Umbilical cord (tissue), 2 donors: ENCODE measurements around the gene NTNG2. TPM values are rescaled to one million over a fixed set of nuclear protein-coding genes. Genes with fewer than 3 reads are reported as not detected.

Experiments used
- DNase-seq: peaks from one replicate; pipeline ENCODE4 v3.0.0-alpha.2; 2015; ENCODE audit warnings: low spot score
- total RNA-seq: library from RNA; depleted of rRNA; stranded (reverse); fragments of >200 nt; gene quantifications from one replicate; pipeline ENCODE4 v1.2.3, GENCODE V29; 2014; ENCODE audit warnings: low replicate concordance; ENCODE audit not compliant: insufficient read depth

The NTNG2 gene
- total RNA-seq, 1 donor from 2014 or later: 3.9 TPM

DNA sequence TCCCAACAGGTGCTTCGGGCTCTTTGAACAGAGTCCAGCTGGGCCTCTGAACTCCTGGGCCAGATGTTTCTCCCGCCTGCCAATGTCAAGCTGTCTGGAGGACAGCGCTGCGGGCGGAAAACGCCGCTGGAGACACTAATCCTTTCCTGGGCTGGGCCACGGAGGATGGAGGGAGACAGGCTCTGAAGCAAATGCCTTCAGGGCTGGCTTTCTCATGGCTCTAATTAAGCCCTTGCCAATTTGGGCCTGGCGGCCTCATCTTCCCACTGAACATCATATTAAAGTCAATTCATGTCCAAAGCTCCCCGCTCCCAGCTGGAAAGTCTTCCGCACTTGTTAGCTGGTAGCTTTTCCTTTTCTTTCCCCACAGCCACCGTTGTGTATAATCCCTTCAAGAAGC, 72.7 kb downstream of the NTNG2 start:
- no peak for DNase-seq

GRCh38 chr9:132235125-132235524, 73.3 kb downstream of the NTNG2 start:
- no peak for DNase-seq

GRCh38 chr9:132235894-132236661, 74.2 kb downstream of the NTNG2 start:
- peak; percentile 68 for DNase-seq

- no peak for DNase-seq
These were observed 74.9 kb downstream of the NTNG2 start for GRCh38 chr9:132236662-132237311.

DNA sequence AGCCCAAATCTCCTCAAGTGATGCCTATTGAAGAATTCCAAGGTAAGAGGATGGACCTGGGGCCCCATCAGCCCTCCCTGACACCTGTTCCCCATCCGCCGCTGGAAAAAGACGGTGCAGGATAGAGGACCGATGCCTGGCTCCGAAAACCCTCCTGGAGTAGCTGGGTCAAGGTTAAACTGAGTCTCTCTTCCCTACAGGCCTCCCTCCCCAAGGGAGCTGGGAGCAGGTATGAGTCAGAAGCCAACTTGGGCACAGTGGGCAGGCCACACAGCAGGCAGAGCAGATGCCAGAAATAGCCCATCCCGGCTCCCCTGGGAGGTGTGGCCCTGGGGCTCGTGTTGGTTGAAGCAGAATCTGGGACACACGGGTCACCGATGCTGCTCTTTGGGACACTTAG, 75.6 kb downstream of the NTNG2 start:
- no peak for DNase-seq

DNA sequence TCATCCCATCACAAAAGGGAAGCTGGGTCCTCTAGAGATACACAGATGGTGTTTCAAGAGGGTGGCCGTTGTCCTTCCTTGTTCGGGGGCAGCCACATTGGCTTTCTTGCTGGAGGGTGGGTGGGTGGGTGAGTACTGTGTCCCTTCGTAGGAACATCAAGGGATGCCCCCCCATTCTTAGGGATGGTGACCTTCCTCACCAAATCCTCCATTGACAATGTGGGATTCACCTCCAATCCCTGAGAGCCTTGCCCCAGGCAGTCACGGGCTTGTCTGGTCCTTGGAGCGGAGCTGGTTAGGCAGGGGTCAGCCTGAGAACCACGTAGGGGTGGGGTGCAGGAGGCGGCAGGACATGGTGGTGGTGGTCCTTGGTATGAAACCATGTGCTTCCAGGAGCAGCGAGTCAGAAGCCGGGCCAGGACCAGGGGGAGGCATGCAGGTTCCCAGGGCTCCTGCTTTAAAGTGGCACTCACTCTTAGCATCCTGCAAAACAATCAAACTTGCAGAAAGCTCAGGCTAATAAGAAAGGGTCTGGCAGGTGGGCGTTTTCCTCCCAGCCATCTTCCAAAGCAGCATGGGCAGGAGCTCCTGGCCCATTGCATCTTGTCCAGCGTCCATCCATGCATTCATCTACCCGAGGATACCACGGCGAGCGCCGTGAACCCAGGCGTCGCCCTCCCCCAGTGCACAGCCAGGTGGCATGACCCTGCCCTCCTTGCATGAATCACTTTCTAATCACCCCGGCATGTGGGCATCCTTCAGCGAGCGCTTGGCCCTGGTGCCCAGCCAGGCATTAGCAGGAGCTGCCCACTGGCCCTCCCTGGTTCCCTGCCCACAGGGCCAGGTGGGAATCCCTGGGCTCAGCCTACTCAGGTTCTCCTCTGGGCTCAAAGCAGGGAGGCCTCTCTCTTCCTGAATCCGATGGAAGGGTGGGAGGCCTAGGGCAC, 76.4 kb downstream of the NTNG2 start:
- no peak for DNase-seq

GRCh38 chr9:132238992-132239391, 77.1 kb downstream of the NTNG2 start:
- no peak for DNase-seq

DNA sequence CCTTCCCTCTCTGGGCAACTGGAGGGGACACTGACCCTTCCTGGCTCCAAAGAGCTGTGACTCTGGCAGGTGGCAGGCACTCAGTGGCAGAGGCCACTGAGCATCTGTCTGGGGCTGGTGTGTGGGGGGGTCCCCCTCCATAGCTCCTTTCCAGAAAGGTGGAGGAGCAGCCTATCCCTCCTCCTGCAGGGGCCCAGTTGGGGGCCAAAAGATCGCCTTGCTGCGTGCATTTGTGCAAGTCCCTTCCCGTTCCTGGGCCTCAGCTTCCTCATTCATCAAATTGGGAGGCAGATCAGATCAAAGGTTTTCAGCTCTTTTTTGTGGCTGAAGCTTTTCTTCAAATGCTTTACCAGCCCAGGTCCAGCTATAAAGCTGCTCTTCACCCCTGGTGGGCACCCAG, 77.7 kb downstream of the NTNG2 start:
- no peak for DNase-seq

DNA sequence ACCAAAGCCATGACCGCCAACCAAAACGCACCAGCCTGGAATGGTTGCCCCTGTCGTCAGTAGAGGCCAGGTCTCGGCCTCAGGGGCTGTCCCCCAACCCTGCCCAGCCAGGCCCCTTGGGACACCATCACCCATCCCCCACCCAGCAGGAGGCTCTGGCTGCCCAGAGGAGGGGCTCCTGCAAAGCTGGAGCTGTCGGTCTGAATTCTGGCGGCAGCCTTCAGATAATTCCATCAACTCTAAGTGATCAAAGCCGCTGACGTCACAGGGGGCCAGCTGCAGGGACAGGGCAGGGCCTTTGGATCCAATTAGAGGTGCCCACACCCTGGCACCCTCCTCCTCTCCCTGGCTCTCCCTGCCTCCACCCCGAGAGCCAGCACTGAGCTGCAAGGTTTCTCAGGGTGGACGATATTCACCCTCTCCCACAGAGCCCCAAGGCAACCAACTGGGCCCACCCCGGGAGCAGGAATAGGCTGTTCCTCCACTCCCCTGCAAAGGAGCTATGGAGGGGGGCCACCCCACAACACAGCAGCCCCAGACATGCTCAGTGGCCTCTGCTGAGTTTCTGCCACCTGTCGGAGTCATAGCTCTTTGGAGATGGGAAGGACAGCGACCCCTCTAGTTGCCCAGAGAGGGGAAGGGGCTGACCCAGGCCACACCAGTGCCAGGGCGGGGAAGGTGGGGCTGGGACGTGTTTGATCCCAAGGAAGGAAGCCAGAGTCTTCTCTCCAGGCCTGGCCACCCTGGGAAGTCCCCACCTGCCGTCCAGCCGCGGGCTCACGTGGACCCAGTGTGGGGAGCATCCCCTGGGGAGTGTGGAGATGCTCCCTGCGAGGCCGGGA, 78.4 kb downstream of the NTNG2 start:
- no peak for DNase-seq

DNA sequence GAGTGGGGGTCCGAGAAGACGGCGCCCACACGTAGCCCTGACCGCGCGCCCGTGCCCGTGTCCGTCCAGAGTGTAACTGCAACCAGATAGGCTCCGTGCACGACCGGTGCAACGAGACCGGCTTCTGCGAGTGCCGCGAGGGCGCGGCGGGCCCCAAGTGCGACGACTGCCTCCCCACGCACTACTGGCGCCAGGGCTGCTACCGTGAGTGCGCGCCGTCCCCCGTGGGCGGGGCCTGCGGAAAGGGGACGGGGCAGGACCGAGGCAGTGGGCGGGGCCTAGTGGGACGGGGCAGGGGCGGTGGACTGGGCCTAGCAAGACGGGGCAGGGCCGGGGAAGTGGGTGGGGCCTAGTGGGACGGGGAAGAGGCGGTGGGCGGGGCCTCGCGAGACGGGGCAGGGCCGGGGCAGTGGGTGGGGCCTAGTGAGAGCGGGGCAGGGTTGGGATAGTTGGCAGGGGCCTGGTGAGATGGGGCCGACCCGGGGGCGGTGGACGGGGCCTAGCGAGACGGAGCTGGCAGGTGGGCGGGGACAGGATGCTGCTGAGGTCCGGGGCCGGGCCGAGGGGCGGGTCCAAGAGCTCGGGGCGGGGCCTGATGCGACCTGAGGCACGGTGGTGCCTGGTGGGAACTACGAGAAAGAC, 79.1 kb downstream of the NTNG2 start:
- peak; percentile 92 for DNase-seq

DNA sequence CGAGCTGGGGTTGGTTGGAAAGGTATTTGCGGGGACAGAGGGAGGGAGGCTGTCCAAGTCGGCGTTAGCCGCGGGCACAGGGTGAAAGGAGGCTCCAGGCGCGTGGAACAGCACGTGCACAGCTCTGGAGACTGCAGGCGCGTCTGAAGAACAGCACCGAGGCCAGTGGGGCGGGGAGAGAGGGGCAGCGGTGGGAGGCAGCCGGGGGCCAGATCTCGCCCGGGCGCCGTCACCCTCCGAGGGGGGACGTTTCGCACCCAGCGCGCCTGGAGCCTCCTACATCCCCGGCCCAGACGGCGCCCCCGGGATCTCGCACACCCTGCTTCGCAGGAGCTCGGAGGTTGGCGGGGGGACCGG, 79.6 kb downstream of the NTNG2 start:
- DNase-seq: no peak

GRCh38 chr9:132241840-132242620, 80.2 kb downstream of the NTNG2 start:
- no peak for DNase-seq

DNA sequence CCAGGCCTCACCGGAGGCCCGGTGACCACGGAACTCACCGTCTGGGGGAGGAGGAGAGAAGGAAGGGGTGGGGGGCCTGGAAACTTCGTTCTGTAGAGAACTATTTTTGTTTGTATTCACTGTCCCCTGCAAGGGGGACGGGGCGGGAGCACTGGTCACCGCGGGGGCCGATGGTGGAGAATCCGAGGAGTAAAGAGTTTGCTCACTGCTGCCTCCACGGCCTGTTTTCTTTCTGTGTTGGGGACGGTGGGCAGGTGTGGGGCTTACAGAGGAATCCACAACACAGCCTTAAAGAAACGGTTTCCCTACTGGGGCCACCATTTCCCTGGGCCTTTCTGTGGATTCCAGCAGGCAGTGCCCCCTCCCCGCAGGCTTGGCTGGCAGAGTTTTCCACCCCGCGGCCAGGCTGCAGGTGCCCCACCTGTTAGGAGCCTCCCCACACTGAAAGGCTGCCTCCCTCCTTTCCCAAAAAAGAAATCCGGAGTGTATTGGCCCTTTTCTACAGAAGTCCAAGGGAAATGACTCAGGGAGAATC, 80.8 kb downstream of the NTNG2 start:
- no peak for DNase-seq

- DNase-seq: no peak
These were observed 81.6 kb downstream of the NTNG2 start for GRCh38 chr9:132243156-132244074.

GRCh38 chr9:132244582-132245455, 83.0 kb downstream of the NTNG2 start:
- DNase-seq: no peak

- no peak for DNase-seq
These were observed 83.6 kb downstream of the NTNG2 start for GRCh38 chr9:132245465-132245864.

DNA sequence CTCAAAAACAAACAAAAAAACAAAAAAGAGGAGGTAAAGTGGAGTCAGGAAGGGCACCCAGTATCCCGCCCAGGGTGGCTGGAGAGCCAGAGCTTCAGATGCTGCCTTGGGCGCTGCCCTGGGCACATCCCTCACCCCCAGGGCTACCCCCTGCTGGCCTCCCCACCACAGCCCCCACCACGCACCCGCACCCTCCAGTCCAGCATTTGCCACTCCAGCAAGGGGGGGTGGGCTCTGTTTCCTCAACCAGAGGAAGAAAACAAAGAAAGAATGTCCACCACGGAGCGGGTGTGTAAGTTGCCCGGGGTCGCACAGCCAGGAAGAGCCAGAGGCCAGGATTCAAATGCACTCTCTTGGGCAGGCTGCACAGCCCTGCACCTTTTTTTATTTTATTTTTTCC, 86.1 kb downstream of the NTNG2 start:
- no peak for DNase-seq

DNA sequence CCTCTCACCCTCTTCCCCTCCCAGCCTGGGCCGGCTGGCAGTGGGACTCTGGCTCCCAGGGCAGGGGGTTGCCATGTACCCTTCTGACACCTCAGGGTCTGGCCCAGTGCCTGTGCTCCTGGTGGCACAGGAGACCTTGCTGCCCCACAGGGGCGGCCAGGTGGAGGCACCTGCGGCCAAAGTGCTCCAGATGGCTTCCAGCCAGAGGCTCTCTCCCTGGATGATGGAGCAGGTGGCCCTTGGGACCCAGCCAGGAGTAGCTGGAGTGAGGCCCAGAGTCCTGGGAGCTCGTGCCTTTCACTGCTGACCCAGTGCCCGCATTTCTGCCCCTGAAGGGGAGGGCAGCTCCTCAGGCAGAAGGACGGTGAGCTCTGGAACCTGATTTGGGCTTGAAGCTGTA, 87.3 kb downstream of the NTNG2 start:
- no peak for DNase-seq
